HepG2 (cell line): Measurements from ENCODE around the gene PLCB2. TPM values are rescaled to one million over a fixed set of nuclear protein-coding genes. Genes with fewer than 3 reads are reported as not detected.
A peak's percentile ranks its signal among the peaks of the same experiment; 100 is the strongest.

ENCODE experiments used
- ATF2 ChIP-seq: sonication (generic); formaldehyde crosslinking; IDR thresholded peaks from 2 replicates; pipeline ENCODE4 v1.4.0; 2020; ENCODE audit warnings: missing genetic modification reagents
- CSRNP1 ChIP-seq: sonication (generic); formaldehyde crosslinking; IDR thresholded peaks from 2 replicates; pipeline ENCODE4 v1.8.1; 2023; ENCODE audit warnings: mild to moderate bottlenecking, missing genetic modification reagents
- ERF ChIP-seq: IDR thresholded peaks from 2 replicates; pipeline ENCODE4 v1.6.1; 2018; ENCODE audit warnings: missing biosample characterization, missing genetic modification reagents
- FOXK1 ChIP-seq: sonication (generic); formaldehyde crosslinking; IDR thresholded peaks from 2 replicates; pipeline ENCODE4 v1.4.0; 2020; ENCODE audit warnings: low read depth, missing genetic modification reagents, borderline replicate concordance
- HDAC2 ChIP-seq: sonication (generic); formaldehyde crosslinking; IDR thresholded peaks from 2 replicates; pipeline ENCODE4 v1.4.0; 2020; ENCODE audit warnings: missing genetic modification reagents
- HES4 ChIP-seq: sonication (generic); formaldehyde crosslinking; IDR thresholded peaks from 2 replicates; pipeline ENCODE4 v1.9.0; 2021; ENCODE audit warnings: mild to moderate bottlenecking, missing genetic modification reagents, borderline replicate concordance
- HMGXB3 ChIP-seq: sonication (generic); formaldehyde crosslinking; IDR thresholded peaks from 2 replicates; pipeline ENCODE4 v1.4.0; 2020; ENCODE audit warnings: missing genetic modification reagents, borderline replicate concordance
- JARID2 ChIP-seq: sonication (generic); formaldehyde crosslinking; IDR thresholded peaks from 2 replicates; pipeline ENCODE4 v1.8.1; 2023; ENCODE audit warnings: missing genetic modification reagents, inconsistent platforms; ENCODE audit not compliant: insufficient replicate concordance
- KLF15 ChIP-seq: sonication (generic); formaldehyde crosslinking; IDR thresholded peaks from 2 replicates; pipeline ENCODE4 v1.8.1; 2023; ENCODE audit warnings: borderline replicate concordance, mild to moderate bottlenecking, inconsistent platforms, missing genetic modification reagents, mixed read lengths
- KLF16 ChIP-seq, 2 experiments: sonication (generic) in 1 of 2; formaldehyde crosslinking in 1 of 2; IDR thresholded peaks; 2 replicates each; pipeline versions ENCODE4 v1.6.1 to v1.8.0; 2016 to 2023; ENCODE audit warnings: missing genetic modification reagents in 2 of 2, missing compliant biosample characterization in 1 of 2
- PHB2 ChIP-seq: fragments of 450-650 bp; IDR thresholded peaks from 2 replicates; pipeline ENCODE4 v1.6.1; 2018; ENCODE audit not compliant: partially characterized antibody
- PPARG ChIP-seq: conservative IDR thresholded peaks from 2 replicates; pipeline ENCODE4 v1.6.1; 2016; ENCODE audit warnings: missing biosample characterization, missing genetic modification reagents
- PTBP1 ChIP-seq: fragments of 200-400 bp; formaldehyde crosslinking; IDR thresholded peaks from 2 replicates; pipeline ENCODE4 v1.6.1; 2018; ENCODE audit warnings: low read length, low read depth; ENCODE audit not compliant: poor library complexity, severe bottlenecking
- SATB2 ChIP-seq: sonication (generic); formaldehyde crosslinking; IDR thresholded peaks from 2 replicates; pipeline ENCODE4 v1.5.0; 2020; ENCODE audit warnings: missing genetic modification reagents
- SOX6 ChIP-seq, 2 experiments: fragments of 450-650 bp in 1 of 2; sonication (generic) in 1 of 2; formaldehyde crosslinking in 1 of 2; IDR thresholded peaks; 2 replicates each; pipeline versions ENCODE4 v1.4.0 to v1.6.1; 2017 to 2020; ENCODE audit warnings: antibody characterized with exemption in 1 of 2, mild to moderate bottlenecking in 1 of 2, missing genetic modification reagents in 1 of 2
- SP4 ChIP-seq: sonication (generic); formaldehyde crosslinking; IDR thresholded peaks from 2 replicates; pipeline ENCODE4 v1.8.1; 2023; ENCODE audit warnings: mild to moderate bottlenecking, missing genetic modification reagents
- ZBTB34 ChIP-seq: sonication (generic); formaldehyde crosslinking; IDR thresholded peaks from 2 replicates; pipeline ENCODE4 v1.8.0; 2022; ENCODE audit warnings: mild to moderate bottlenecking, missing genetic modification reagents
- ZNF180 ChIP-seq: sonication (generic); formaldehyde crosslinking; IDR thresholded peaks from 2 replicates; pipeline ENCODE4 v1.4.0; 2020; ENCODE audit warnings: low read depth, missing genetic modification reagents, borderline replicate concordance
- ZNF451 ChIP-seq: sonication (generic); formaldehyde crosslinking; IDR thresholded peaks from 2 replicates; pipeline ENCODE4 v1.5.0; 2020; ENCODE audit warnings: mild to moderate bottlenecking, missing genetic modification reagents
- ZNF580 ChIP-seq: IDR thresholded peaks from 2 replicates; pipeline ENCODE4 v1.6.1; 2016; ENCODE audit warnings: low read depth, borderline replicate concordance
- polyA plus RNA-seq, 8 experiments: library from polyadenylated mRNA; depleted of rRNA in 3 of 8; stranded (reverse) in 7 of 8; unstranded in 1 of 8; fragments of >200 nt; fragmentation: Illumina TruSeq in 4 of 8; extraction: Trizol in 4 of 8; gene quantifications; 2 replicates each; pipeline versions ENCODE4 v1.2.1 to v1.2.3, GENCODE V29; 2011 to 2016; ENCODE audit warnings: low read depth in 4 of 8, missing spikeins in 1 of 8, mixed read lengths in 1 of 8; ENCODE audit not compliant: insufficient read depth in 1 of 8
- total RNA-seq, 5 experiments: library from RNA; depleted of rRNA; stranded (reverse); fragments of >200 nt; fragmentation: Illumina TruSeq; extraction: Trizol; gene quantifications; 2 replicates each; pipeline ENCODE4 v1.2.3, GENCODE V29; 2016; ENCODE audit warnings: low read depth in 1 of 5

PLCB2 gene
- total and polyA plus RNA-seq, 2 of the 13 experiments (the other 11 are each of a cell fraction or from before 2014, with no cell fraction given) = 0.11 TPM; not detected in 1

GRCh38 chr15:40340740-40341400 lies 33.1 kb upstream of the PLCB2 start, which contains the start of gene CCDC9B (continued):
- TF ChIP-seq HMGXB3 (CRISPR knock-in tag) (no peak), KLF16 (CRISPR knock-in tag; IDR thresholded peaks at IDR 0.05) (peak in 1 of 2 experiments; percentile 52; a peak in 1 of 4 replicates), ATF2 (no peak), HES4 (no peak), HDAC2 (CRISPR knock-in tag) (peak; percentile 37; the same call in 1 of the 2 replicates), SP4 (CRISPR knock-in tag) (0 out of 2 replicates have a peak, but pooled peaks have one; percentile 26), PHB2 (no peak), ERF (CRISPR knock-in tag) (no peak), ZNF580 (CRISPR knock-in tag) (no peak), ZNF451 (no peak), ZNF180 (no peak), KLF15 (CRISPR knock-in tag) (no peak), CSRNP1 (CRISPR knock-in tag) (no peak), FOXK1 (0 out of 2 replicates have a peak, but pooled peaks have one; percentile 14), JARID2 (CRISPR knock-in tag) (no peak), ZBTB34 (no peak), PPARG (CRISPR knock-in tag) (no peak), PTBP1 (no peak), SOX6 (IDR thresholded peaks at IDR 0.05) (no peak), SOX6 (CRISPR knock-in tag; IDR thresholded peaks at IDR 0.05) (peak; percentile 47; the same call in 1 of the 2 replicates), SATB2 (CRISPR knock-in tag) (no peak)
